Peyer's patch (tissue), 4 donors: ENCODE data around the gene EBP.

Experiments used
- POLR2A ChIP-seq, 2 donors: fragments of 450-650 bp; IDR thresholded peaks; one replicate each; pipeline ENCODE4 v1.5.1; 2017; ENCODE audit warnings: antibody characterized with exemption in 2 of 2, mild to moderate bottlenecking in 2 of 2, moderate library complexity in 2 of 2
- TF ChIP-seq, protein P1 (sequence below), 6 experiments: fragments of 450-650 bp in 4 of 6; fragments of 200-600 bp in 2 of 6; sonication (generic) in 1 of 6; IDR thresholded peaks; one replicate each; pipeline ENCODE4 v1.5.1; 2017 to 2019; ENCODE audit warnings: antibody characterized with exemption in 6 of 6, mild to moderate bottlenecking in 3 of 6, moderate library complexity in 1 of 6

DNA sequence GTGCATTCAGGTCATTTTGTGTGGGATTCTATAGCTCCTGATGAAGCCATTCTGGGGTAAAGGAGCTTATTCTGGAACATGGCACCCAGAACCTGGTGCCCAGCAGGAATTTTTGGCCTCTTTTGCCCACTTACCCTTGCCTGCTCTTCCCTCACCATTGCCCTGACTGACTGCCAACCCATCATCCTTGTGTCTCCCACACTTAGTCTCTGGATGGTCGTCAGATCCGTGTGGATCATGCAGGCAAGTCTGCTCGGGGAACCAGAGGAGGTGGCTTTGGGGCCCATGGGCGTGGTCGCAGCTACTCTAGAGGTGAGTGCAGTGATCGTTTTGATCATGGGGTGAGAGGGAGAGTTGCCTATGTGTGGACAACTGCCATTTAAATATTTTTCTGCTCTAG lies 54.5 kb downstream of the EBP start:
- no peak for TF ChIP-seq POLR2A (IDR thresholded peaks at IDR 0.05)
- TF ChIP-seq, protein P1, sequence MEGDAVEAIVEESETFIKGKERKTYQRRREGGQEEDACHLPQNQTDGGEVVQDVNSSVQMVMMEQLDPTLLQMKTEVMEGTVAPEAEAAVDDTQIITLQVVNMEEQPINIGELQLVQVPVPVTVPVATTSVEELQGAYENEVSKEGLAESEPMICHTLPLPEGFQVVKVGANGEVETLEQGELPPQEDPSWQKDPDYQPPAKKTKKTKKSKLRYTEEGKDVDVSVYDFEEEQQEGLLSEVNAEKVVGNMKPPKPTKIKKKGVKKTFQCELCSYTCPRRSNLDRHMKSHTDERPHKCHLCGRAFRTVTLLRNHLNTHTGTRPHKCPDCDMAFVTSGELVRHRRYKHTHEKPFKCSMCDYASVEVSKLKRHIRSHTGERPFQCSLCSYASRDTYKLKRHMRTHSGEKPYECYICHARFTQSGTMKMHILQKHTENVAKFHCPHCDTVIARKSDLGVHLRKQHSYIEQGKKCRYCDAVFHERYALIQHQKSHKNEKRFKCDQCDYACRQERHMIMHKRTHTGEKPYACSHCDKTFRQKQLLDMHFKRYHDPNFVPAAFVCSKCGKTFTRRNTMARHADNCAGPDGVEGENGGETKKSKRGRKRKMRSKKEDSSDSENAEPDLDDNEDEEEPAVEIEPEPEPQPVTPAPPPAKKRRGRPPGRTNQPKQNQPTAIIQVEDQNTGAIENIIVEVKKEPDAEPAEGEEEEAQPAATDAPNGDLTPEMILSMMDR (IDR thresholded peaks at IDR 0.05) = no peak
